ENCODE results near the gene MARS1.

GRCh38 chr12:57522887-57523705 is 35.2 kb downstream of the MARS1 start:
- no peak for TF ChIP-seq CTCF (IDR thresholded peaks at IDR 0.05)
- no peak for TF ChIP-seq ZFX (IDR thresholded peaks at IDR 0.05; ENCODE audit: borderline replicate concordance)

All from 22Rv1 (cell line).